Nephron progenitor cell (in vitro differentiated cells): Measurements from ENCODE around the gene CLEC11A.

Experiments used
- DNase-seq: peaks from one replicate; pipeline ENCODE4 v3.0.0; 2021
- H3K27ac Mint-ChIP-seq: 2 replicates; pipeline ENCODE4 v1.8.0; 2021; ENCODE audit warnings: mild to moderate bottlenecking, moderate library complexity, mixed read lengths
- H3K27me3 Mint-ChIP-seq: 2 replicates; pipeline ENCODE4 v1.8.0; 2021; ENCODE audit warnings: mild to moderate bottlenecking, low read depth, mixed read lengths; ENCODE audit not compliant: poor library complexity
- H3K36me3 Mint-ChIP-seq: 2 replicates; pipeline ENCODE4 v1.8.0; 2021; ENCODE audit warnings: low read depth, mixed read lengths
- H3K4me1 Mint-ChIP-seq: 2 replicates; pipeline ENCODE4 v1.8.0; 2021; ENCODE audit warnings: mixed read lengths
- H3K4me3 Mint-ChIP-seq: 2 replicates; pipeline ENCODE4 v1.8.0; 2021; ENCODE audit warnings: mild to moderate bottlenecking, moderate library complexity, mixed read lengths
- H3K9me3 Mint-ChIP-seq: 2 replicates; pipeline ENCODE4 v1.8.0; 2021; ENCODE audit warnings: mild to moderate bottlenecking, moderate library complexity, mixed read lengths
- TF ChIP-seq, protein P1 (sequence below): fragments of 200-600 bp; sonication (generic); IDR thresholded peaks from 2 replicates; pipeline ENCODE4 v1.5.0; 2021; ENCODE audit warnings: antibody characterized with exemption

CLEC11A gene

GRCh38 chr19:50695251-50696093, 27.7 kb upstream of the CLEC11A start:
- H3K4me3 Mint-ChIP-seq: no peak overlapping the region
- H3K36me3 Mint-ChIP-seq: peaks cover 5% of the 10 kb centered on the region
- H3K9me3 Mint-ChIP-seq: no peaks in the 10 kb centered on the region
- no peak overlapping the region for H3K27ac Mint-ChIP-seq
- TF ChIP-seq, protein P1, sequence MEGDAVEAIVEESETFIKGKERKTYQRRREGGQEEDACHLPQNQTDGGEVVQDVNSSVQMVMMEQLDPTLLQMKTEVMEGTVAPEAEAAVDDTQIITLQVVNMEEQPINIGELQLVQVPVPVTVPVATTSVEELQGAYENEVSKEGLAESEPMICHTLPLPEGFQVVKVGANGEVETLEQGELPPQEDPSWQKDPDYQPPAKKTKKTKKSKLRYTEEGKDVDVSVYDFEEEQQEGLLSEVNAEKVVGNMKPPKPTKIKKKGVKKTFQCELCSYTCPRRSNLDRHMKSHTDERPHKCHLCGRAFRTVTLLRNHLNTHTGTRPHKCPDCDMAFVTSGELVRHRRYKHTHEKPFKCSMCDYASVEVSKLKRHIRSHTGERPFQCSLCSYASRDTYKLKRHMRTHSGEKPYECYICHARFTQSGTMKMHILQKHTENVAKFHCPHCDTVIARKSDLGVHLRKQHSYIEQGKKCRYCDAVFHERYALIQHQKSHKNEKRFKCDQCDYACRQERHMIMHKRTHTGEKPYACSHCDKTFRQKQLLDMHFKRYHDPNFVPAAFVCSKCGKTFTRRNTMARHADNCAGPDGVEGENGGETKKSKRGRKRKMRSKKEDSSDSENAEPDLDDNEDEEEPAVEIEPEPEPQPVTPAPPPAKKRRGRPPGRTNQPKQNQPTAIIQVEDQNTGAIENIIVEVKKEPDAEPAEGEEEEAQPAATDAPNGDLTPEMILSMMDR: no peak
- peaks cover 5% of the 10 kb centered on the region for H3K4me1 Mint-ChIP-seq
- peak; percentile 90 for DNase-seq
- H3K27me3 Mint-ChIP-seq: peaks cover 92% of the 10 kb centered on the region

GRCh38 chr19:50696094-50696483, 27.1 kb upstream of the CLEC11A start:
- no peak overlapping the region for H3K4me3 Mint-ChIP-seq

DNA sequence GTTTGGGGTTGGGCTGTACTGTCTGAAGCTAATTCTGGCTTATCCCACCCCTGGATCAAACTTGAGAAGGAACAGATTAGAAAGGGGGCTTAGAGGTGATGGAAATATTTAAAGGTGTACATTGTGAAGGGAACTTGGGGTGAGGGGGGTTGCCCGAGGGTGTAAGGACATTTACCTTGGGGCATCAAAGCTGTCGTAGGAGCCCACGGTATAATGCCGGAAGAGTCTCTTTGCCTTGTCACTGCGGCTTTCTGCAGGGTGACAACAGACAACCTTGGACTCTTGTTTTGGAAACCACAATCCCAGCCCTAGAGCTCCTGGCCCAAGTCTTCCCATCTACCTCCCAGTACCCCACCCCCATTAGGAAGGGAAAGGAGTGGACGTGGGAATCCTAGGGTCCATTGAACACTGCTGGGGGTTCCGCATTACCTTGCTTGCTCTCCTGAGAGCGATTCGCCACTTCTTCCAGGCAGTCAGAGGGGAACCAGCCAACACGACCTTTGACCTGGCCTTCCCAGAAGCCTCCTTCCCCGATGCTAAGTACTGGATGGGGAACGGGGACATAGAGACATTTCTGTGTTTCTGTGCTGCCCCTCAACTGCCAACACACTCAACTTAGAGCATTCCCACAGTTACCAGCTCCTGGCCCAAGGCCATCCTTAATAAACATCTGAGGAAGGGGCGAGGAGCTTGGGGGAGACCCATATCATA, 25.6 kb upstream of the CLEC11A start:
- H3K36me3 Mint-ChIP-seq: peaks cover 5% of the 10 kb centered on the region
- H3K4me1 Mint-ChIP-seq: peaks cover 9% of the 10 kb centered on the region
- TF ChIP-seq, protein P1: no peak
- H3K27me3 Mint-ChIP-seq: peaks cover 87% of the 10 kb centered on the region
- no peak overlapping the region for H3K27ac Mint-ChIP-seq
- H3K4me3 Mint-ChIP-seq: no peak overlapping the region
- no peak for DNase-seq
- H3K9me3 Mint-ChIP-seq: no peaks in the 10 kb centered on the region

More at GRCh38 chr19:50696094-50696483, 27.1 kb upstream of the CLEC11A start:
- no peak for DNase-seq
- Mint-ChIP-seq H3K27me3 (peaks cover 90% of the 10 kb centered on the region), H3K27ac (no peak overlapping the region), H3K9me3 (no peaks in the 10 kb centered on the region), H3K4me1 (peaks cover 5% of the 10 kb centered on the region), H3K36me3 (peaks cover 5% of the 10 kb centered on the region)
- TF ChIP-seq, protein P1: no peak

GRCh38 chr19:50701367-50701985, 21.7 kb upstream of the CLEC11A start:
- Mint-ChIP-seq H3K4me1 (peaks cover 21% of the 10 kb centered on the region), H3K27me3 (peaks cover 79% of the 10 kb centered on the region), H3K9me3 (no peaks in the 10 kb centered on the region)

GRCh38 chr19:50702158-50702870, 20.9 kb upstream of the CLEC11A start:
- TF ChIP-seq, protein P1: no peak
- Mint-ChIP-seq H3K36me3 (peaks cover 5% of the 10 kb centered on the region), H3K27ac (no peak overlapping the region), H3K9me3 (no peaks in the 10 kb centered on the region), H3K4me1 (peaks cover 21% of the 10 kb centered on the region), H3K4me3 (no peak overlapping the region), H3K27me3 (peaks cover 71% of the 10 kb centered on the region)
- no peak for DNase-seq

More at GRCh38 chr19:50701367-50701985, 21.7 kb upstream of the CLEC11A start:
- H3K36me3 Mint-ChIP-seq: peaks cover 5% of the 10 kb centered on the region
- TF ChIP-seq, protein P1: no peak
- H3K4me3 Mint-ChIP-seq: no peak overlapping the region
- no peak overlapping the region for H3K27ac Mint-ChIP-seq
- no peak for DNase-seq
